Heart right ventricle (tissue), 16 donors: ENCODE results near the gene HS3ST5. TPM values are rescaled to one million over a fixed set of nuclear protein-coding genes. Genes with fewer than 3 reads are reported as not detected.

Experiments used
- ATAC-seq, 8 donors: fragments of 200-7000 bp; cut with Tn5 transposase; one replicate each; pipeline ENCODE4 v1.9.1; 2020; ENCODE audit warnings: mild to moderate bottlenecking in 8 of 8, moderate library complexity in 8 of 8, moderate number of reproducible peaks in 1 of 8
- DNase-seq, 2 donors: peaks; one replicate each; pipeline ENCODE4 v3.0.0-alpha.2; 2020
- H3K27ac ChIP-seq, 10 donors: fragments of 200-600 bp; sonication (generic) in 2 of 10; one replicate each; pipeline versions ENCODE4 v1.5.0 to v1.8.0; 2020 to 2022; ENCODE audit warnings: mild to moderate bottlenecking in 3 of 10
- H3K27me3 ChIP-seq, 7 donors: fragments of 200-600 bp; one replicate each; pipeline ENCODE4 v1.8.0; 2021 to 2022; ENCODE audit warnings: mild to moderate bottlenecking in 2 of 7
- H3K36me3 ChIP-seq, 9 donors: fragments of 200-600 bp; sonication (generic) in 1 of 9; one replicate each; pipeline versions ENCODE4 v1.5.0 to v1.8.0; 2020 to 2022; ENCODE audit warnings: mild to moderate bottlenecking in 2 of 9
- H3K4me1 ChIP-seq, 9 donors: fragments of 200-600 bp; sonication (generic) in 1 of 9; one replicate each; pipeline versions ENCODE4 v1.5.0 to v1.8.0; 2020 to 2022; ENCODE audit warnings: mild to moderate bottlenecking in 4 of 9
- H3K4me3 ChIP-seq, 10 donors: fragments of 200-600 bp; sonication (generic) in 2 of 10; one replicate each; pipeline versions ENCODE4 v1.5.0 to v1.8.0; 2020 to 2022; ENCODE audit warnings: mild to moderate bottlenecking in 7 of 10, moderate library complexity in 2 of 10
- H3K9me3 ChIP-seq, 11 donors: fragments of 200-600 bp in 10 of 11; sonication (generic) in 2 of 11; one replicate each; pipeline versions ENCODE4 v1.5.0 to v1.8.0; 2013 to 2022; ENCODE audit warnings: mild to moderate bottlenecking in 2 of 11, control low read depth in 1 of 11, moderate library complexity in 1 of 11
- WGBS, 2 donors: extraction: QIAGEN DNeasy Blood & Tissue Kit; methylation state at CpG; one replicate each; pipeline ENCODE4 v1.1.7; 2013; ENCODE audit warnings: inconsistent platforms in 1 of 2; 5-methylcytosine and 5-hydroxymethylcytosine counted together
- intact Hi-C, 10 donors: fragments of 100-400 bp; cut with DNase I; formaldehyde crosslinking; loops; one replicate each; pipeline versions ENCODE4 v1.11.1 to v1.14.2; 2022
- polyA plus RNA-seq, 2 donors: library from polyadenylated mRNA; stranded (reverse); fragments of 200-250 nt; gene quantifications; one replicate each; pipeline ENCODE4 v1.2.3, GENCODE V29; 2013
- total RNA-seq, 10 donors: library from RNA; stranded (reverse); fragmentation: NEBNext Ultra II Directional in 3 of 10; extraction: Animal tissue kit (Norgen Biotek cat#: 25700) in 3 of 10; gene quantifications; one replicate each; pipeline versions ENCODE4 v1.2.1 to v1.2.4, GENCODE V29; 2021 to 2023
- TF ChIP-seq, protein P1 (sequence below), 9 donors: fragments of 200-600 bp; sonication (generic) in 2 of 9; IDR thresholded peaks; one replicate each; pipeline versions ENCODE4 v1.5.0 to v1.8.0; 2021 to 2022; ENCODE audit warnings: antibody characterized with exemption in 9 of 9, mild to moderate bottlenecking in 5 of 9, moderate library complexity in 1 of 9
- donor health status: Arrhythmogenic right ventricular cardiomyopathy.
- donor health status: ischemic (EF 13 %, LVEDD 7.1; RV severe dilation, severe dysfunction).
- donor health status: healthy with polysubstance abuse.
- donor health status: DM: no; HTN: yes; CAD: no.
- donor health status: DM: no; HTN: no; CAD: no.
- donor health status: ischemic (EF 25% LVEDD 6.9; RV normal size, moderate dysfunction).
- donor health status: ischemic (EF 25% LVEDD 5.7; RV mildly dilated, moderate dysfunction).
- donor health status: healthy.
- donor health status: DM: yes; HTN: yes; CAD: no.
- donor health status: Ischemic cardiomyopathy.
- donor health status: ischemic (EF 35%, LVEDD 5.7; RV mildly dilated, moderate dysfunction).
- donor health status: nonischemic (EF 11% LVEDD 7.7; RV severe dilation, severe dysfunction).
- donor health status: DM: yes; HTN: yes; CAD: no.
- donor health status: PGD.
- donor health status: ischemic (EF 29% LVEDD 5.4; RV normal size, mild dysfunction).
- donor health status: nonischemic (EF 23%, LVEDD 6.1; RV moderate dilation, normal function).

The HS3ST5 gene
- total and polyA plus RNA-seq, 12 donors: not detected

DNA sequence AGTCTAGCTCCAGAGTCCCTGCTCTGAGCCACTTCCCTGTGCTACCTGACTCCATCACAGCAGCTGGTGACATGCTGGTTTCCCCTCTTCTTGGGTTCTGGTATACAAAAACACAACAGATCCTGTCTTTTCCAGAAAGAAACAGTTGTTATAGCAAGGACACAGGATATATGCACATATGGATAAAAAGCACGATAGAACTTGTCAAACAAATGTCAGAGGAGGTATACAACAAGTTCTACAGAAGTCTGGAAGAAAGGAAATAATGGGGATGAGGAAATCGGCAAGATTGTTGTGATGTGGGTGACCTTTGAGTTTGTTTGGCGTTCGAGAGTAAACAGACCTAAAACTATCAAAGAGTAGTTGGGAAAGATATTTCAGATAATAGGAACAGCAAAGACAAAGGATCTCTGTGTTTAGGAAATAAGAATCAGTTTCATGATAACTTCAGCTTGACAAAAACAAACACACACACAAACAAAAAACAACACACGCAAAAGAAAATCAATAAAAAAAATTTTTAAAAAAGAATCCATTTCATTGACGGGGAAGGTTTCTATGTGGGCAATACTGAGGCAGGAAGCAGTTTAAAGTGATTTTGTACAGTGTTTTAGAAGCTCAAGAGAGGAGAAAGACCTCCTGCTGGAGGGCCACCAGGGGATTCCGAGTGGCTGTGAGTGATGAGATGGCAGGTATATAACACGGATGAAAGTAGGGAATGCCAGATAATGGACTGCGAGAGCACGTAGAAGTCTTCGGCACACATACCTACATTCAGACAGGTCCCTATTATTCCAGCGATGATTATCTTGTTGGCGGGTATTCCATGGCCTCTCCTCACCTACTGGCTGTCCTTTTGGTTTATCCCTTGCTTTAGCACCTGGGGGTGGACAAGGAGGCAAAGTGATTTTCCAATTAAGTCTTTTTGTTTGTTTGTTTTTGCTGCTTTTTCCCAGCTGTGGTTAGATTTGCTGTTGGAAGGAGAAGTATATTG lies 174.9 kb downstream of the HS3ST5 start:
- no peak for DNase-seq
- peaks cover 0 to 8% (median 0%) of the 10 kb centered on the region in 7 donors for H3K27me3 ChIP-seq
- WGBS, 2 donors: 49 to 53% methylated on average over 13 of the region's 13 CpGs
- H3K36me3 ChIP-seq: no peaks in the 10 kb centered on the region
- no peak for ATAC-seq
- H3K9me3 ChIP-seq: no peaks in the 10 kb centered on the region
- H3K27ac ChIP-seq: no peak overlapping the region
- TF ChIP-seq, protein P1, sequence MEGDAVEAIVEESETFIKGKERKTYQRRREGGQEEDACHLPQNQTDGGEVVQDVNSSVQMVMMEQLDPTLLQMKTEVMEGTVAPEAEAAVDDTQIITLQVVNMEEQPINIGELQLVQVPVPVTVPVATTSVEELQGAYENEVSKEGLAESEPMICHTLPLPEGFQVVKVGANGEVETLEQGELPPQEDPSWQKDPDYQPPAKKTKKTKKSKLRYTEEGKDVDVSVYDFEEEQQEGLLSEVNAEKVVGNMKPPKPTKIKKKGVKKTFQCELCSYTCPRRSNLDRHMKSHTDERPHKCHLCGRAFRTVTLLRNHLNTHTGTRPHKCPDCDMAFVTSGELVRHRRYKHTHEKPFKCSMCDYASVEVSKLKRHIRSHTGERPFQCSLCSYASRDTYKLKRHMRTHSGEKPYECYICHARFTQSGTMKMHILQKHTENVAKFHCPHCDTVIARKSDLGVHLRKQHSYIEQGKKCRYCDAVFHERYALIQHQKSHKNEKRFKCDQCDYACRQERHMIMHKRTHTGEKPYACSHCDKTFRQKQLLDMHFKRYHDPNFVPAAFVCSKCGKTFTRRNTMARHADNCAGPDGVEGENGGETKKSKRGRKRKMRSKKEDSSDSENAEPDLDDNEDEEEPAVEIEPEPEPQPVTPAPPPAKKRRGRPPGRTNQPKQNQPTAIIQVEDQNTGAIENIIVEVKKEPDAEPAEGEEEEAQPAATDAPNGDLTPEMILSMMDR (IDR thresholded peaks at IDR 0.05): no peak
- H3K4me3 ChIP-seq: no peak overlapping the region
- no peaks in the 10 kb centered on the region for H3K4me1 ChIP-seq
- intact Hi-C loops: no loop called here

DNA sequence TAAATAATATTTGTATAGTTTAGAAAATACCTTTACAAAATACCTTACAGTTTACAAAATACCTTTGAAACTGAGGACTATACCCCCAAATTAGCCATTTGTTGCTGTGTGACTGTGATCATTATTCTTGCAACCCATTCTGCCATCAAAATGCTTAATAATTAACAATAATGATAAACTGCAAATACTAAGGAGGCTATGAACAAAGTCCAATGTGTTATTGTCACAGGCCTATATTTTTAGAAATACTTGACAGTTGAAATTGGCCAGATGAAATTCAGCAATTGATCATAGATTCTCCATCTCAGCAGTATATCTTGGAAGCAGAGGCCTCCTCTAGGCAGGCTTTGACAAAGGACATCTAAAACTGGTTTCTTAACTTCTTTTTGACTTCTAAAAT lies 178.6 kb downstream of the HS3ST5 start:
- peaks cover 0 to 8% (median 0%) of the 10 kb centered on the region in 7 donors for H3K27me3 ChIP-seq
- H3K4me1 ChIP-seq: no peaks in the 10 kb centered on the region
- TF ChIP-seq, protein P1 (IDR thresholded peaks at IDR 0.05): no peak
- DNase-seq (no peak), ATAC-seq (no peak)
- no peaks in the 10 kb centered on the region for H3K9me3 ChIP-seq
- no peaks in the 10 kb centered on the region for H3K36me3 ChIP-seq
- H3K4me3 ChIP-seq: no peak overlapping the region
- intact Hi-C loops: no loop called here
- no peak overlapping the region for H3K27ac ChIP-seq

DNA sequence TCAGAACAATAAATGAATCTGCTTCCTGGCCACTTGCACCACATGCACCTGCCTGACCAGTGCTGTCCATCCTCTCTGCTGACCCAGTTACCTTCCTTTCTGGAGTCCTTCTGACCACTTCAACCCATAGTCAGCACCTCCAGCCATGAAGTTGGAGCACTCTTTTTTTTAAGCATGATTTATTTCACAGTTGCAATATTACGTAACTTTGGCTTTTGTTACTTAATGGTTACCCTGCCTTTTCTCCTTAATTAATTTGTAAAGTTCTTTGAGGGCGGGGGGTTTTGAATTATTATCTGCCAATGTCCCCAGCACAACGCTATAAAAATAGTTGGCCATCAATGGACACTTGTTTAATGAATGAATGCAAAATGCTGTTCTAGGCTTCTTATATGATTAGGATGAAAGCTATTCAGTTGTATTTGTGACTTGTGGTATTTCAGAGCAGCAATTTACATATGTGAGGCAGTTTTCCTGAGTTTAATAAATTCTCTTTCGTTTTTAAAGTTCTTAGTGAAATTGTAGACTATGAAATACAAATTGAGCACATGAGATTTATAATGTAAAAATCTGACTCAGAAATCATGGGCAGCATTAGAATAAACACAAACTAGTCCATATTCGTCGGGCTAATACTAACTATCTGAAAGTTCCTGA lies 180.0 kb downstream of the HS3ST5 start:
- no peaks in the 10 kb centered on the region for H3K4me1 ChIP-seq
- H3K36me3 ChIP-seq: no peaks in the 10 kb centered on the region
- intact Hi-C loops: no loop called here
- DNase-seq (no peak), ATAC-seq (no peak)
- WGBS, 2 donors: 82 to 88% methylated on average over 6 of the region's 6 CpGs
- H3K4me3 ChIP-seq: no peak overlapping the region
- TF ChIP-seq, protein P1 (IDR thresholded peaks at IDR 0.05): no peak
- no peak overlapping the region for H3K27ac ChIP-seq
- no peaks in the 10 kb centered on the region for H3K9me3 ChIP-seq
- peaks cover 0 to 4% (median 0%) of the 10 kb centered on the region in 7 donors for H3K27me3 ChIP-seq

DNA sequence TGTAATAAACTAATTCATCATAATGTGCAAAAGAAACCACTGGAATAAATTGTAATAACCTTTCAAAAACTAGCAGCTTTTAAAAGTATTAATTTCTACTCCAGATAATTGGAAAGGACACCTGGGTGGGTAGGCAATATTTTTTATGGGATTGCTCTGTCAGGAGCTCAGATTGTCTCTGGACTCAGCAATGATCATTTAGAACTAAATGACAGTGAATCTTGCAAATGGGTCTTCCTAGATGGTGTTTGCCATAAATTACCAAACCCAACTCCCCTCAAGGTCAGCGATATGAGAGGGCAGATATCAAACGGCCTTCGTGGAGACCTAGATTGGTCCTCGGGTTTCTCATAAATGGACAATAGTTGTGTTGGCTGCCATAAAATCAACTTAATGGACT lies 181.9 kb downstream of the HS3ST5 start:
- Histone ChIP-seq H3K27me3 (no peaks in the 10 kb centered on the region), H3K27ac (no peak overlapping the region), H3K9me3 (no peaks in the 10 kb centered on the region), H3K36me3 (no peaks in the 10 kb centered on the region), H3K4me3 (no peak overlapping the region), H3K4me1 (no peaks in the 10 kb centered on the region)
- intact Hi-C loops: no loop called here
- DNase-seq: no peak
- WGBS, 2 donors: 81 to 87% methylated on average over 4 of the region's 4 CpGs
- ATAC-seq: no peak
- TF ChIP-seq, protein P1 (IDR thresholded peaks at IDR 0.05): no peak
